Measurements from ENCODE around the gene FOXP1. TPM values are rescaled to one million over a fixed set of nuclear protein-coding genes. Genes with fewer than 3 reads are reported as not detected.

The FOXP1 gene
- total and polyA plus RNA-seq, 2 donors (not counting 1 experiment from before 2014, with no cell fraction given) = 91.1 to 508 TPM

GRCh38 chr3:71076361-71077002 is 507.0 kb downstream of the FOXP1 start:
- peak overlapping the region; percentile 9 for H3K4me2 ChIP-seq (replicated peaks; ENCODE audit: low read depth, low read length, poor library complexity, severe bottlenecking)
- TF ChIP-seq, protein P1, sequence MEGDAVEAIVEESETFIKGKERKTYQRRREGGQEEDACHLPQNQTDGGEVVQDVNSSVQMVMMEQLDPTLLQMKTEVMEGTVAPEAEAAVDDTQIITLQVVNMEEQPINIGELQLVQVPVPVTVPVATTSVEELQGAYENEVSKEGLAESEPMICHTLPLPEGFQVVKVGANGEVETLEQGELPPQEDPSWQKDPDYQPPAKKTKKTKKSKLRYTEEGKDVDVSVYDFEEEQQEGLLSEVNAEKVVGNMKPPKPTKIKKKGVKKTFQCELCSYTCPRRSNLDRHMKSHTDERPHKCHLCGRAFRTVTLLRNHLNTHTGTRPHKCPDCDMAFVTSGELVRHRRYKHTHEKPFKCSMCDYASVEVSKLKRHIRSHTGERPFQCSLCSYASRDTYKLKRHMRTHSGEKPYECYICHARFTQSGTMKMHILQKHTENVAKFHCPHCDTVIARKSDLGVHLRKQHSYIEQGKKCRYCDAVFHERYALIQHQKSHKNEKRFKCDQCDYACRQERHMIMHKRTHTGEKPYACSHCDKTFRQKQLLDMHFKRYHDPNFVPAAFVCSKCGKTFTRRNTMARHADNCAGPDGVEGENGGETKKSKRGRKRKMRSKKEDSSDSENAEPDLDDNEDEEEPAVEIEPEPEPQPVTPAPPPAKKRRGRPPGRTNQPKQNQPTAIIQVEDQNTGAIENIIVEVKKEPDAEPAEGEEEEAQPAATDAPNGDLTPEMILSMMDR (IDR thresholded peaks at IDR 0.05) = no peak
- TF ChIP-seq EZH2 (IDR thresholded peaks at IDR 0.05; ENCODE audit: borderline replicate concordance, insufficient read depth, low read depth, low read length, poor library complexity, severe bottlenecking) = no peak
- CTCF ChIA-PET = interaction anchor here (0.8 to 3.4 kb wide), 4 partner anchors 9 to 72 kb away, joined by 3 to 15 read pairs (median 4); no protein-coding TSS in a partner anchor
- H3K79me2 ChIP-seq (ENCODE audit: control insufficient read depth, insufficient read depth, low read length) = peaks cover 99% of the 10 kb centered on the region
- intact Hi-C loops (cut with micrococcal nuclease) = loop anchor here (10.0 kb wide), 1 partner anchor 522 kb away; no protein-coding TSS in a partner anchor
- Mint-ChIP-seq H3K27me3 (no peaks in the 10 kb centered on the region), H3K9me3 (ENCODE audit: insufficient read depth) (no peaks in the 10 kb centered on the region), H3K4me3 (peak overlapping the region; percentile 29), H3K27ac (peak overlapping the region; percentile 80), H3K4me1 (peaks cover 85% of the 10 kb centered on the region)
- DNase-seq = no peak
- no peaks in the 10 kb centered on the region for H3K9me3 ChIP-seq (ENCODE audit: control extremely low read depth in 1 of 3, control insufficient read depth in 2 of 3, insufficient read depth in 1 of 3, low read length in 2 of 3)
- H3K27ac ChIP-seq (ENCODE audit: low read length in 2 of 2) = peak overlapping the region in 1 of 2 donors; percentile 54
- POLR2A ChIA-PET = no interaction called here
- H3K36me3 ChIP-seq (replicated peaks in 1 of 2; ENCODE audit: control extremely low read depth in 1 of 2, control insufficient read depth in 1 of 2, extremely low read depth in 1 of 2, insufficient read depth in 2 of 2, low read length in 1 of 2) = peaks cover 0 to 18% of the 10 kb centered on the region in 2 experiments
- H3K4me1 ChIP-seq (ENCODE audit: control insufficient read depth in 2 of 2, insufficient read depth in 2 of 2, low read length in 2 of 2) = peaks cover 56 to 67% of the 10 kb centered on the region in 2 donors
- ATAC-seq (ENCODE audit: low read depth) = no peak
- no peak overlapping the region for H3K9ac ChIP-seq (ENCODE audit: low read length)
- no peak overlapping the region for H3K4me3 ChIP-seq (ENCODE audit: control extremely low read depth in 1 of 5, extremely low read depth in 1 of 5, insufficient read depth in 1 of 5, low read depth in 2 of 5, low read length in 4 of 5)
- peaks cover 49% of the 10 kb centered on the region for H4K20me1 ChIP-seq (ENCODE audit: control insufficient read depth, insufficient read depth, low read length, poor library complexity, severe bottlenecking)
- no peak overlapping the region for H2AFZ ChIP-seq (ENCODE audit: insufficient read depth, low read depth, low read length, poor library complexity, severe bottlenecking)
- no peaks in the 10 kb centered on the region for H3K27me3 ChIP-seq (replicated peaks in 1 of 4; ENCODE audit: control extremely low read depth in 1 of 4, control insufficient read depth in 3 of 4, insufficient read depth in 4 of 4, low read length in 3 of 4)
- WGBS (ENCODE audit: insufficient coverage) = 100% methylated on average over 2 of the region's 5 CpGs

- H3K4me3 Mint-ChIP-seq = no peak overlapping the region
- CTCF ChIA-PET = interaction anchor here (1.6 to 1.7 kb wide), 2 partner anchors 11 to 286 kb away, joined by 3 read pairs; no protein-coding TSS in a partner anchor
- Histone ChIP-seq H4K20me1 (ENCODE audit: control insufficient read depth, insufficient read depth, low read length, poor library complexity, severe bottlenecking) (peaks cover 52% of the 10 kb centered on the region), H2AFZ (ENCODE audit: insufficient read depth, low read depth, low read length, poor library complexity, severe bottlenecking) (no peak overlapping the region), H3K27ac (ENCODE audit: low read length in 2 of 2) (peak overlapping the region in 1 of 2 donors; percentile 54), H3K4me3 (ENCODE audit: control extremely low read depth in 1 of 5, extremely low read depth in 1 of 5, insufficient read depth in 1 of 5, low read depth in 2 of 5, low read length in 4 of 5) (no peak overlapping the region), H3K4me2 (replicated peaks; ENCODE audit: low read depth, low read length, poor library complexity, severe bottlenecking) (no peak overlapping the region), H3K79me2 (ENCODE audit: control insufficient read depth, insufficient read depth, low read length) (peaks cover 98% of the 10 kb centered on the region), H3K9me3 (ENCODE audit: control extremely low read depth in 1 of 3, control insufficient read depth in 2 of 3, insufficient read depth in 1 of 3, low read length in 2 of 3) (no peaks in the 10 kb centered on the region), H3K36me3 (replicated peaks in 1 of 2; ENCODE audit: control extremely low read depth in 1 of 2, control insufficient read depth in 1 of 2, extremely low read depth in 1 of 2, insufficient read depth in 2 of 2, low read length in 1 of 2) (peaks cover 0 to 15% of the 10 kb centered on the region in 2 experiments), H3K9ac (ENCODE audit: low read length) (no peak overlapping the region), H3K27me3 (replicated peaks in 1 of 4; ENCODE audit: control extremely low read depth in 1 of 4, control insufficient read depth in 3 of 4, insufficient read depth in 4 of 4, low read length in 3 of 4) (no peaks in the 10 kb centered on the region), H3K4me1 (ENCODE audit: control insufficient read depth in 2 of 2, insufficient read depth in 2 of 2, low read length in 2 of 2) (peaks cover 51 to 64% of the 10 kb centered on the region in 2 donors)
- no peak for ATAC-seq (ENCODE audit: low read depth)
- peak overlapping the region; percentile 80 for H3K27ac Mint-ChIP-seq
- no peaks in the 10 kb centered on the region for H3K27me3 Mint-ChIP-seq
- intact Hi-C loops (cut with micrococcal nuclease) = loop anchor here (10.0 kb wide), 1 partner anchor 521 kb away; no protein-coding TSS in a partner anchor
- H3K9me3 Mint-ChIP-seq (ENCODE audit: insufficient read depth) = no peaks in the 10 kb centered on the region
- 100% methylated on average over 1 of the region's 2 CpGs for WGBS (ENCODE audit: insufficient coverage)
- TF ChIP-seq, protein P1 (IDR thresholded peaks at IDR 0.05) = no peak
- no peak for TF ChIP-seq EZH2 (IDR thresholded peaks at IDR 0.05; ENCODE audit: borderline replicate concordance, insufficient read depth, low read depth, low read length, poor library complexity, severe bottlenecking)
- DNase-seq = no peak
- H3K4me1 Mint-ChIP-seq = peaks cover 85% of the 10 kb centered on the region
- POLR2A ChIA-PET = no interaction called here
Measured at GRCh38 chr3:71075494-71075893, 508.0 kb downstream of the FOXP1 start.

All from B cell (primary cell).